ENCODE data around the gene EXOSC7.

EXOSC7 gene

GRCh38 chr3:45024542-45025255 lies 48.7 kb downstream of the EXOSC7 start:
- in situ Hi-C loops (cut with HindIII; ENCODE audit: low sequenced_read_pairs) = loop anchor here (25.0 kb wide), 1 partner anchor 488 kb away; no protein-coding TSS in a partner anchor
- TF ChIP-seq, protein P1, sequence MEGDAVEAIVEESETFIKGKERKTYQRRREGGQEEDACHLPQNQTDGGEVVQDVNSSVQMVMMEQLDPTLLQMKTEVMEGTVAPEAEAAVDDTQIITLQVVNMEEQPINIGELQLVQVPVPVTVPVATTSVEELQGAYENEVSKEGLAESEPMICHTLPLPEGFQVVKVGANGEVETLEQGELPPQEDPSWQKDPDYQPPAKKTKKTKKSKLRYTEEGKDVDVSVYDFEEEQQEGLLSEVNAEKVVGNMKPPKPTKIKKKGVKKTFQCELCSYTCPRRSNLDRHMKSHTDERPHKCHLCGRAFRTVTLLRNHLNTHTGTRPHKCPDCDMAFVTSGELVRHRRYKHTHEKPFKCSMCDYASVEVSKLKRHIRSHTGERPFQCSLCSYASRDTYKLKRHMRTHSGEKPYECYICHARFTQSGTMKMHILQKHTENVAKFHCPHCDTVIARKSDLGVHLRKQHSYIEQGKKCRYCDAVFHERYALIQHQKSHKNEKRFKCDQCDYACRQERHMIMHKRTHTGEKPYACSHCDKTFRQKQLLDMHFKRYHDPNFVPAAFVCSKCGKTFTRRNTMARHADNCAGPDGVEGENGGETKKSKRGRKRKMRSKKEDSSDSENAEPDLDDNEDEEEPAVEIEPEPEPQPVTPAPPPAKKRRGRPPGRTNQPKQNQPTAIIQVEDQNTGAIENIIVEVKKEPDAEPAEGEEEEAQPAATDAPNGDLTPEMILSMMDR (IDR thresholded peaks at IDR 0.05; ENCODE audit: low read depth, low read length) = no peak
- peak; percentile 24 for DNase-seq (ENCODE audit: low read depth, low spot score)
- H3K4me3 ChIP-seq (ENCODE audit: low read depth, low read length) = no peak overlapping the region

- TF ChIP-seq, protein P1 (IDR thresholded peaks at IDR 0.05; ENCODE audit: low read depth, low read length) = no peak
- peak; percentile 57 for DNase-seq (ENCODE audit: low read depth, low spot score)
- in situ Hi-C loops (cut with HindIII; ENCODE audit: low sequenced_read_pairs) = loop anchor here (25.0 kb wide), 1 partner anchor 486 kb away; no protein-coding TSS in a partner anchor
- no peak within 1 kb of the TSS for H3K4me3 ChIP-seq (ENCODE audit: low read depth, low read length)
Measured at GRCh38 chr3:45026038-45026437, 50.0 kb downstream of the EXOSC7 start, which contains the start of gene CLEC3B. CLEC3B (plus strand) TSS chr3:45026303; CDS start chr3:45026363, 60 bp downstream.

DNA sequence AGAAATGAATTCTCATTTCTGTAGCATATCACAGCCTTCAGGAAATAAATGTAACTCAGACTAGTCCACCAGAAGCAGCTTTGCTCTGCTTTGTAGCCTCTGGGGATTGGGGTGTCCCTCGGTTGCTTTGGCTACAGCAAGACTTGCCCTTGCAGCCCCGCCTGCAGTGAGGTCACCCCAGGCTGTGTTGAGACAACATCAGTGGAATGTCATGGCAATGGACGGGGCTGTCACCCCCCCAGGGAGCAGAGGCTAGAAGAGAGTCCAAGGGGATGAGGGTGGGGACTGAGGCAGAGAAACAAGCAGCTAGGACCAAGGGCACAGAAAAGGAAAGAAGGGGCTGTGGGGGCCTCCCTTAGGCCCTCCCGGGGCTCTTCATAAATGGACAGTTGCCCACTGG lies 50.9 kb downstream of the EXOSC7 start:
- in situ Hi-C loops (cut with HindIII; ENCODE audit: low sequenced_read_pairs) = loop anchor here (25.0 kb wide), 1 partner anchor 485 kb away; no protein-coding TSS in a partner anchor
- TF ChIP-seq, protein P1 (IDR thresholded peaks at IDR 0.05; ENCODE audit: low read depth, low read length) = no peak
- H3K4me3 ChIP-seq (ENCODE audit: low read depth, low read length) = no peak overlapping the region
- peak; percentile 71 for DNase-seq (ENCODE audit: low read depth, low spot score)

DNA sequence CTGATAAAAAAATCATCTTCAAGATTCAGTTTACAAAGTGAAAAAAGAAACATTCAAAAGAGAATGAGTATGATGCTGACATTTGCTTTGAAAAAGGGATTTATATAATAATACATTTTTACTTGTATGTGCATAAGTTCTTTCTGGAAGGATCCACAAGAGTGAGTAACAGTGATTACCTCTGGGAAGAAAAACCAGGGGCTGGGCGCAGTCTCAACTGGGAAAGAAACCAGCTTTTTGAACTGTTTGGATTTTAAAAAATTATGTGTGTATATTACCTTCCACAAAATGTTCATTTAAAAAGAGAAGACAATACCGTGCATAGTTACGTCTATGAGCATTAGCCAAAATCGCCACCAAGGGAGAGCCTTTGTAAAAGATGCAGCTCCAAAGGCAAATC lies 51.4 kb downstream of the EXOSC7 start:
- in situ Hi-C loops (cut with HindIII; ENCODE audit: low sequenced_read_pairs) = loop anchor here (25.0 kb wide), 1 partner anchor 485 kb away; no protein-coding TSS in a partner anchor
- no peak overlapping the region for H3K4me3 ChIP-seq (ENCODE audit: low read depth, low read length)
- DNase-seq (ENCODE audit: low read depth, low spot score) = no peak
- TF ChIP-seq, protein P1 (IDR thresholded peaks at IDR 0.05; ENCODE audit: low read depth, low read length) = no peak

GRCh38 chr3:45029216-45029615 lies 53.2 kb downstream of the EXOSC7 start:
- TF ChIP-seq, protein P1 (IDR thresholded peaks at IDR 0.05; ENCODE audit: low read depth, low read length) = no peak
- H3K4me3 ChIP-seq (ENCODE audit: low read depth, low read length) = no peak overlapping the region
- in situ Hi-C loops (cut with HindIII; ENCODE audit: low sequenced_read_pairs) = loop anchor here (25.0 kb wide), 1 partner anchor 483 kb away; no protein-coding TSS in a partner anchor
- DNase-seq (ENCODE audit: low read depth, low spot score) = no peak

- TF ChIP-seq, protein P1 (IDR thresholded peaks at IDR 0.05; ENCODE audit: low read depth, low read length) = no peak
- DNase-seq (ENCODE audit: low read depth, low spot score) = peak; percentile 82
- in situ Hi-C loops (cut with HindIII; ENCODE audit: low sequenced_read_pairs) = loop anchor here (25.0 kb wide), 1 partner anchor 483 kb away; no protein-coding TSS in a partner anchor
- H3K4me3 ChIP-seq (ENCODE audit: low read depth, low read length) = no peak overlapping the region
Measured at GRCh38 chr3:45029661-45030060, 53.6 kb downstream of the EXOSC7 start.
